Prostate gland (tissue), 2 donors: ENCODE data around the gene EXOC6. TPM values are rescaled to one million over a fixed set of nuclear protein-coding genes. Genes with fewer than 3 reads are reported as not detected.
A peak's percentile ranks its signal among the peaks of the same experiment; 100 is the strongest.

ENCODE experiments used
- DNase-seq: peaks from one replicate; pipeline ENCODE4 v3.0.0-alpha.2; 2019; ENCODE audit warnings: low spot score
- H3K27ac ChIP-seq, 2 donors: fragments of 200-600 bp; sonication (generic); 2 replicates each; pipeline ENCODE4 v1.5.1; 2017 to 2019
- H3K27me3 ChIP-seq: fragments of 200-600 bp; sonication (generic); replicated peaks from 2 replicates; pipeline ENCODE4 v1.5.1; 2019; ENCODE audit not compliant: insufficient read depth
- H3K36me3 ChIP-seq, 2 donors: fragments of 200-600 bp; sonication (generic); 1 replicate in 1 of 2; 2 replicates in 1 of 2; pipeline versions ENCODE4 v1.5.1 to v1.8.1; 2017 to 2019
- H3K4me1 ChIP-seq: fragments of 200-600 bp; sonication (generic); replicated peaks from 2 replicates; pipeline ENCODE4 v1.5.1; 2019
- H3K4me3 ChIP-seq, 2 donors: fragments of 200-600 bp; sonication (generic); 2 replicates each; pipeline ENCODE4 v1.5.1; 2017 to 2019
- H3K9me3 ChIP-seq: fragments of 200-600 bp; sonication (generic); 2 replicates; pipeline ENCODE4 v1.5.1; 2017
- CTCF ChIP-seq, 4 experiments: fragments of 200-600 bp in 2 of 4; fragments of 450-650 bp in 2 of 4; sonication (generic) in 2 of 4; IDR thresholded peaks; 1 replicate in 3 of 4; 2 replicates in 1 of 4; pipeline ENCODE4 v1.5.1; 2016 to 2019; ENCODE audit warnings: antibody characterized with exemption in 4 of 4, mild to moderate bottlenecking in 2 of 4, moderate library complexity in 2 of 4
- POLR2A ChIP-seq: fragments of 450-650 bp; IDR thresholded peaks from one replicate; pipeline ENCODE4 v1.6.1; 2016; ENCODE audit warnings: antibody characterized with exemption, mild to moderate bottlenecking
- POLR2AphosphoS5 ChIP-seq: sonication (generic); formaldehyde crosslinking; IDR thresholded peaks from one replicate; pipeline ENCODE4 v1.6.1; 2017; ENCODE audit warnings: antibody characterized with exemption
- WGBS: methylation state at CpG from one replicate; pipeline ENCODE4 v1.1.5; 2018; 5-methylcytosine and 5-hydroxymethylcytosine counted together
- intact Hi-C: fragments of 100-400 bp; cut with DNase I; formaldehyde crosslinking; loops from one replicate; pipeline ENCODE4 v1.14.2; 2022
- total RNA-seq, 2 donors: library from RNA; depleted of rRNA; stranded (reverse); fragments of >200 nt; gene quantifications; one replicate each; pipeline ENCODE4 v1.1.0, GENCODE V29; 2016

EXOC6 gene
- total RNA-seq, 2 donors from 2014 or later = 13.5 to 598 TPM

- intact Hi-C loops = no loop called here
- peaks cover 6% of the 10 kb centered on the region for H3K4me1 ChIP-seq
- WGBS = 8% methylated on average over 37 of the region's 37 CpGs
These were observed 223.4 kb downstream of the EXOC6 start for GRCh38 chr10:93071674-93072224.

GRCh38 chr10:93072225-93072712 lies 223.9 kb downstream of the EXOC6 start:
- peaks cover 6% of the 10 kb centered on the region for H3K4me1 ChIP-seq
- TF ChIP-seq POLR2A (no peak), POLR2AphosphoS5 (no peak), CTCF (IDR thresholded peaks at IDR 0.05) (no peak)
- whole genome bisulfite sequencing = 1% methylated on average over 27 of the region's 27 CpGs
- DNase-seq = no peak
- peak overlapping the region; percentile 6 to 20 for H3K4me3 ChIP-seq
- no peak overlapping the region for H3K27ac ChIP-seq
- no peaks in the 10 kb centered on the region for H3K36me3 ChIP-seq
- peaks cover 28% of the 10 kb centered on the region for H3K27me3 ChIP-seq
- H3K9me3 ChIP-seq = no peaks in the 10 kb centered on the region
- intact Hi-C loops = no loop called here

More at GRCh38 chr10:93071674-93072224, 223.4 kb downstream of the EXOC6 start:
- no peak for DNase-seq
- peaks cover 30% of the 10 kb centered on the region for H3K27me3 ChIP-seq
- TF ChIP-seq POLR2AphosphoS5 (no peak), POLR2A (no peak), CTCF (IDR thresholded peaks at IDR 0.05) (no peak)
- H3K4me3 ChIP-seq = peak overlapping the region; percentile 6 to 20
- H3K36me3 ChIP-seq = no peaks in the 10 kb centered on the region
- no peak overlapping the region for H3K27ac ChIP-seq
- H3K9me3 ChIP-seq = no peaks in the 10 kb centered on the region

GRCh38 chr10:93072713-93073538 lies 224.6 kb downstream of the EXOC6 start:
- WGBS = 4% methylated on average over 29 of the region's 34 CpGs
- Histone ChIP-seq H3K27me3 (peaks cover 25% of the 10 kb centered on the region), H3K36me3 (no peaks in the 10 kb centered on the region), H3K27ac (no peak overlapping the region), H3K9me3 (no peaks in the 10 kb centered on the region), H3K4me1 (peaks cover 6% of the 10 kb centered on the region), H3K4me3 (peak overlapping the region; percentile 14 to 30)
- DNase-seq = no peak
- intact Hi-C loops = no loop called here
- no peak for TF ChIP-seq POLR2AphosphoS5
- no peak for TF ChIP-seq CTCF (IDR thresholded peaks at IDR 0.05)
- no peak for TF ChIP-seq POLR2A

- Histone ChIP-seq H3K4me3 (peak within 1 kb of the TSS; percentile 14 to 30), H3K27me3 (peaks cover 24% of the 10 kb centered on the region), H3K36me3 (no peaks in the 10 kb centered on the region), H3K9me3 (no peaks in the 10 kb centered on the region), H3K4me1 (peaks cover 6% of the 10 kb centered on the region), H3K27ac (no peak within 1 kb of the TSS)
- no peak for TF ChIP-seq CTCF (IDR thresholded peaks at IDR 0.05)
- no peak for TF ChIP-seq POLR2AphosphoS5
- no peak for TF ChIP-seq POLR2A
- DNase-seq = no peak
- intact Hi-C loops = no loop called here
- 1% methylated on average over 52 of the region's 52 CpGs for WGBS
These were observed 225.3 kb downstream of the EXOC6 start, which contains the start of gene CYP26A1 for GRCh38 chr10:93073539-93074146. TSS of gene CYP26A1 (plus strand) at chr10:93073893. CDS start at chr10:93073935, 42 bp downstream.
